ENCODE measurements around the gene TRMT10C. TPM values are rescaled to one million over a fixed set of nuclear protein-coding genes. Genes with fewer than 3 reads are reported as not detected.
"Not testable (repeated sequence)": the region's sequence is repeated elsewhere in the genome, so short reads cannot be mapped to it uniquely, and the experiment has no call there.

TRMT10C gene
- 10 to 100 TPM; 21.2 to 23.6 TPM for total RNA-seq
- long read RNA-seq, transcript TRMT10C-201 (2 exons, 1,819 nt), result major isoform, 25 of 25 reads
- long read RNA-seq, partial matches to known transcripts, result 0 of 25 reads
- long read RNA-seq, other reads (novel, unspliced or antisense), result 0 of 25 reads

GRCh38 chr3:101561630-101562328 is at the start of gene TRMT10C:
Gene TRMT10C, plus strand, starts transcription at chr3:101561868. Its CDS starts 2,914 bp downstream, at chr3:101564782.
- intact Hi-C loops (cut with DNase I), result loop anchor here in 1 of 2 donors (5.0 kb wide), 1 partner anchor 49 kb away; the partner anchor contains the start of gene SENP7
- ATAC-seq (peak; percentile 100), DNase-seq (peak; percentile 91)

GRCh38 chr3:101512396-101512645 is 49.3 kb upstream of the TRMT10C start:
- intact Hi-C loops (cut with DNase I), result loop anchor here in 1 of 2 donors (5.0 kb wide), 1 partner anchor 50 kb away; the partner anchor contains the start of gene TRMT10C
- DNase-seq (no peak), ATAC-seq (peak in 1 of 2 donors; percentile 59)

- peak; percentile 92 for DNase-seq
- intact Hi-C loops (cut with DNase I), result loop anchor here in 1 of 2 donors (5.0 kb wide), 1 partner anchor 49 kb away; the partner anchor contains the start of gene TRMT10C
- ATAC-seq, result peak; percentile 91 to 92
Measured at GRCh38 chr3:101512646-101513418, 48.8 kb upstream of the TRMT10C start, which contains the start of gene SENP7. Gene SENP7, minus strand, starts transcription at chr3:101513212. Its CDS starts 82 bp downstream, at chr3:101513130.

- ATAC-seq (peak; percentile 53 to 69), DNase-seq (no peak)
- intact Hi-C loops (cut with DNase I), result loop anchor here in 1 of 2 donors (5.0 kb wide), 1 partner anchor 49 kb away; the partner anchor contains the start of gene TRMT10C
Measured at GRCh38 chr3:101513419-101513986, 48.2 kb upstream of the TRMT10C start.

- intact Hi-C loops (cut with DNase I), result no loop called here
- ATAC-seq (peak in 1 of 2 donors; percentile 68), DNase-seq (no peak)
Measured at GRCh38 chr3:101518421-101518871, 43.2 kb upstream of the TRMT10C start.

GRCh38 chr3:101519685-101520365 is 41.8 kb upstream of the TRMT10C start:
- intact Hi-C loops (cut with DNase I), result no loop called here
- ATAC-seq, result no peak
- no peak for DNase-seq

- DNase-seq (no peak), ATAC-seq (no peak)
- intact Hi-C loops (cut with DNase I), result no loop called here
Measured at GRCh38 chr3:101521211-101521701, 40.4 kb upstream of the TRMT10C start.

GRCh38 chr3:101527441-101527840 is 34.2 kb upstream of the TRMT10C start:
- ATAC-seq (no peak), DNase-seq (no peak)
- intact Hi-C loops (cut with DNase I), result no loop called here

- DNase-seq, result no peak
- ATAC-seq, result no peak
- intact Hi-C loops (cut with DNase I), result no loop called here
Measured at GRCh38 chr3:101527906-101528305, 33.8 kb upstream of the TRMT10C start.

- intact Hi-C loops (cut with DNase I), result no loop called here
- ATAC-seq (no peak), DNase-seq (no peak)
Measured at GRCh38 chr3:101529816-101530685, 31.6 kb upstream of the TRMT10C start.

GRCh38 chr3:101530686-101531047 is 31.0 kb upstream of the TRMT10C start:
- DNase-seq (no peak), ATAC-seq (no peak)
- intact Hi-C loops (cut with DNase I), result no loop called here

- ATAC-seq (no peak), DNase-seq (no peak)
- intact Hi-C loops (cut with DNase I), result no loop called here
Measured at GRCh38 chr3:101531473-101532086, 30.1 kb upstream of the TRMT10C start.

- intact Hi-C loops (cut with DNase I), result no loop called here
- ATAC-seq, result peak in 1 of 2 donors; percentile 22
- no peak for DNase-seq
Measured at GRCh38 chr3:101532783-101533602, 28.7 kb upstream of the TRMT10C start.

- intact Hi-C loops (cut with DNase I), result no loop called here
- peak in 1 of 2 donors; percentile 27 for ATAC-seq
- DNase-seq, result no peak
Measured at GRCh38 chr3:101533603-101533968, 28.1 kb upstream of the TRMT10C start.

- intact Hi-C loops (cut with DNase I), result no loop called here
- no peak for ATAC-seq
Measured at GRCh38 chr3:101535221-101535620, 26.4 kb upstream of the TRMT10C start.

GRCh38 chr3:101536266-101536665 is 25.4 kb upstream of the TRMT10C start:
- ATAC-seq (no peak), DNase-seq (no peak)
- intact Hi-C loops (cut with DNase I), result no loop called here

More at GRCh38 chr3:101535221-101535620, 26.4 kb upstream of the TRMT10C start:
- no peak for DNase-seq

- ATAC-seq; DNase-seq; intact Hi-C loops (cut with DNase I): not testable (repeated sequence)
Measured at GRCh38 chr3:101536955-101537354, 24.7 kb upstream of the TRMT10C start.

Measured in left cardiac atrium (tissue), 4 donors.